Measurements from ENCODE around the gene C9orf78. TPM values are rescaled to one million over a fixed set of nuclear protein-coding genes. Genes with fewer than 3 reads are reported as not detected.

The C9orf78 gene
- total RNA-seq, 1 donor from 2014 or later = 77.3 TPM

DNA sequence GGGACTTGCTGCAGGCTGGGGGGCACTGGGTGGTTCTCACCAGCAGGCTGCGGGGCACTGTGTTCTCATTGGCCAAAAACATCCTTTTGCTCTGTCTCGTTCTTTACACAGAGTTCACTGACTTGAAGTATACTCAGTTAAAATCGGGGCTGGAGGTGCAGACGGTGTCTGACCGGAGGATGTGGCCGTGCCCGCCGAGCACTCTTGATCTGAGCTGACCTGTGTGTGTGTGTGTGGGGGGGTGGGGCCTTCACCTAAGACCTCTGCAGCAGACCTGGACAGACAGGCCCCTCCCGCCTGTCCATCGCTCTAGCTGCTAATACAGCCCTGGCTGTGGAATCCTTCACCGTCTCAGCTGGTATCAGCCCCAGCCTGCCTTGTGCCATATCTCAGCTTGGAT lies 25.0 kb downstream of the C9orf78 start:
- TF ChIP-seq, protein P1, sequence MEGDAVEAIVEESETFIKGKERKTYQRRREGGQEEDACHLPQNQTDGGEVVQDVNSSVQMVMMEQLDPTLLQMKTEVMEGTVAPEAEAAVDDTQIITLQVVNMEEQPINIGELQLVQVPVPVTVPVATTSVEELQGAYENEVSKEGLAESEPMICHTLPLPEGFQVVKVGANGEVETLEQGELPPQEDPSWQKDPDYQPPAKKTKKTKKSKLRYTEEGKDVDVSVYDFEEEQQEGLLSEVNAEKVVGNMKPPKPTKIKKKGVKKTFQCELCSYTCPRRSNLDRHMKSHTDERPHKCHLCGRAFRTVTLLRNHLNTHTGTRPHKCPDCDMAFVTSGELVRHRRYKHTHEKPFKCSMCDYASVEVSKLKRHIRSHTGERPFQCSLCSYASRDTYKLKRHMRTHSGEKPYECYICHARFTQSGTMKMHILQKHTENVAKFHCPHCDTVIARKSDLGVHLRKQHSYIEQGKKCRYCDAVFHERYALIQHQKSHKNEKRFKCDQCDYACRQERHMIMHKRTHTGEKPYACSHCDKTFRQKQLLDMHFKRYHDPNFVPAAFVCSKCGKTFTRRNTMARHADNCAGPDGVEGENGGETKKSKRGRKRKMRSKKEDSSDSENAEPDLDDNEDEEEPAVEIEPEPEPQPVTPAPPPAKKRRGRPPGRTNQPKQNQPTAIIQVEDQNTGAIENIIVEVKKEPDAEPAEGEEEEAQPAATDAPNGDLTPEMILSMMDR (IDR thresholded peaks at IDR 0.05; ENCODE audit: insufficient read depth, low read length, poor library complexity, severe bottlenecking) = no peak
- H3K36me3 ChIP-seq (ENCODE audit: control insufficient read depth, insufficient read depth, low read length) = peaks cover 1% of the 10 kb centered on the region
- DNase-seq (ENCODE audit: low read depth) = no peak
- no peaks in the 10 kb centered on the region for H3K27me3 ChIP-seq (ENCODE audit: control insufficient read depth, insufficient read depth, low read length)
- no peak overlapping the region for H3K4me3 ChIP-seq (ENCODE audit: low read depth, low read length)

DNA sequence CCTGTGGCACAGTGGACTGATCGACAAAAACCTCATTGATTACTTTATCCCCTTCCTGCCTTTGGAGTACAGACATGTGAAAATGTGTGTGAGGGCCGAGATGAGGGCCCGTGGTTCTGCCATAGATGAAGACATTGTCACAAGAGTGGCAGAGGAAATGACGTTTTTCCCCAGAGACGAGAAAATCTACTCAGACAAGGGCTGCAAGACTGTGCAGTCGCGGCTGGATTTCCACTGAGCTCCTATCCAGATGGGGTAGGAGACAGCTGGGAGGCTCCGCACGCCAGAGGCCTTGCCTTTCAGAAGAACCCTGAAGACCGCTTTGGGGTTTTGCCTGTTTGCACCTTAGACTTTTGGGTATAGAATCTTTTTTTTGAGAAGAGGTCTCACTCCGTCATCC lies 25.7 kb downstream of the C9orf78 start:
- TF ChIP-seq, protein P1 (IDR thresholded peaks at IDR 0.05; ENCODE audit: insufficient read depth, low read length, poor library complexity, severe bottlenecking) = no peak
- H3K4me3 ChIP-seq (ENCODE audit: low read depth, low read length) = no peak overlapping the region
- H3K27me3 ChIP-seq (ENCODE audit: control insufficient read depth, insufficient read depth, low read length) = no peaks in the 10 kb centered on the region
- H3K36me3 ChIP-seq (ENCODE audit: control insufficient read depth, insufficient read depth, low read length) = peaks cover 1% of the 10 kb centered on the region
- DNase-seq (ENCODE audit: low read depth) = no peak

DNA sequence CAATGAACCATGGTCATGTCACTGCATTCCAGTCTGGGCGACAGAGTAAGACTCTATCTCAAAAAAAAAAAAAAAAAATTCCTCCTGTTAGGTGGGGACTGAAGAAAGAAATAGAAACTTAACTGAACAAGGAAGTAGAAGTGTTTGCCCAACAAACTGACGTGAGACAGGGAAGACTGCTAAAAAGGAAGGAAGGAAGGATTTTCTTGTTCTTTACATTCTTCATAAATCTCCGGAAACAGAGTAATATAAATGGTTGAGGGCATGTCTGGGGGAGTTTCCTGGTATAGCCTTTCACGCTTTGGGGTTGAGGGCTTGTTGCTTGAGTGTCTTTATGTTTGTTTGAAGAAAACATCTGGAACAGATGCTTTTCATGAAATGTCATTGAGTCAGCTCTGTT lies 29.0 kb downstream of the C9orf78 start:
- H3K4me3 ChIP-seq (ENCODE audit: low read depth, low read length) = no peak overlapping the region
- TF ChIP-seq, protein P1 (IDR thresholded peaks at IDR 0.05; ENCODE audit: insufficient read depth, low read length, poor library complexity, severe bottlenecking) = no peak
- peaks cover 1% of the 10 kb centered on the region for H3K36me3 ChIP-seq (ENCODE audit: control insufficient read depth, insufficient read depth, low read length)

GRCh38 chr9:129803676-129804060 lies 31.4 kb downstream of the C9orf78 start:
- H3K4me3 ChIP-seq (ENCODE audit: low read depth, low read length) = peak overlapping the region; percentile 71
- H3K27me3 ChIP-seq (ENCODE audit: control insufficient read depth, insufficient read depth, low read length) = no peaks in the 10 kb centered on the region
- TF ChIP-seq, protein P1 (IDR thresholded peaks at IDR 0.05; ENCODE audit: insufficient read depth, low read length, poor library complexity, severe bottlenecking) = no peak
- DNase-seq (ENCODE audit: low read depth) = no peak
- H3K36me3 ChIP-seq (ENCODE audit: control insufficient read depth, insufficient read depth, low read length) = peaks cover 1% of the 10 kb centered on the region

More for the DNA sequence above, 29.0 kb downstream of the C9orf78 start:
- no peak for DNase-seq (ENCODE audit: low read depth)
- H3K27me3 ChIP-seq (ENCODE audit: control insufficient read depth, insufficient read depth, low read length) = no peaks in the 10 kb centered on the region

GRCh38 chr9:129802833-129803675 lies 32.0 kb downstream of the C9orf78 start, which contains the start of gene TOR1B:
Gene TOR1B (plus strand): TSS chr9:129803184. CDS start chr9:129803213, 29 bp downstream.
- Histone ChIP-seq H3K36me3 (ENCODE audit: control insufficient read depth, insufficient read depth, low read length) (peaks cover 1% of the 10 kb centered on the region), H3K27me3 (ENCODE audit: control insufficient read depth, insufficient read depth, low read length) (no peaks in the 10 kb centered on the region), H3K4me3 (ENCODE audit: low read depth, low read length) (peak within 1 kb of the TSS; percentile 71)
- TF ChIP-seq, protein P1 (IDR thresholded peaks at IDR 0.05; ENCODE audit: insufficient read depth, low read length, poor library complexity, severe bottlenecking) = no peak
- DNase-seq (ENCODE audit: low read depth) = peak; percentile 49

Data from kidney epithelial cell (primary cell).